Osteocyte (in vitro differentiated cells): ENCODE measurements around the gene ASIC2. TPM values are rescaled to one million over a fixed set of nuclear protein-coding genes. Genes with fewer than 3 reads are reported as not detected.

ENCODE experiments used
- DNase-seq: peaks from one replicate; pipeline ENCODE4 v3.0.0; 2021; ENCODE audit warnings: mixed read lengths; ENCODE audit not compliant: unreplicated experiment; ENCODE audit errors: extremely low spot score
- H3K27ac Mint-ChIP-seq: one replicate; pipeline ENCODE4 v1.8.0; 2021; ENCODE audit warnings: mild to moderate bottlenecking, mixed read lengths; ENCODE audit not compliant: unreplicated experiment
- H3K27me3 Mint-ChIP-seq: one replicate; pipeline ENCODE4 v1.8.0; 2021; ENCODE audit warnings: mixed read lengths; ENCODE audit not compliant: unreplicated experiment
- H3K36me3 Mint-ChIP-seq: one replicate; pipeline ENCODE4 v1.8.0; 2021; ENCODE audit warnings: mixed read lengths; ENCODE audit not compliant: unreplicated experiment
- H3K4me1 Mint-ChIP-seq: one replicate; pipeline ENCODE4 v1.8.0; 2021; ENCODE audit warnings: mixed read lengths; ENCODE audit not compliant: unreplicated experiment
- H3K4me3 Mint-ChIP-seq: one replicate; pipeline ENCODE4 v1.8.0; 2021; ENCODE audit warnings: mild to moderate bottlenecking, moderate library complexity, mixed read lengths; ENCODE audit not compliant: unreplicated experiment
- H3K9me3 Mint-ChIP-seq: one replicate; pipeline ENCODE4 v1.8.0; 2021; ENCODE audit warnings: mixed read lengths; ENCODE audit not compliant: unreplicated experiment
- total RNA-seq: library from RNA; stranded (reverse); gene quantifications from 2 replicates; pipeline ENCODE4 v1.2.1, GENCODE V29; 2021
- TF ChIP-seq, protein P1 (sequence below): fragments of 200-600 bp; sonication (generic); IDR thresholded peaks from 2 replicates; pipeline ENCODE4 v1.5.0; 2021; ENCODE audit warnings: antibody characterized with exemption, mild to moderate bottlenecking, moderate library complexity

ASIC2 gene
- total RNA-seq, 1 donor from 2014 or later, result not detected

DNA sequence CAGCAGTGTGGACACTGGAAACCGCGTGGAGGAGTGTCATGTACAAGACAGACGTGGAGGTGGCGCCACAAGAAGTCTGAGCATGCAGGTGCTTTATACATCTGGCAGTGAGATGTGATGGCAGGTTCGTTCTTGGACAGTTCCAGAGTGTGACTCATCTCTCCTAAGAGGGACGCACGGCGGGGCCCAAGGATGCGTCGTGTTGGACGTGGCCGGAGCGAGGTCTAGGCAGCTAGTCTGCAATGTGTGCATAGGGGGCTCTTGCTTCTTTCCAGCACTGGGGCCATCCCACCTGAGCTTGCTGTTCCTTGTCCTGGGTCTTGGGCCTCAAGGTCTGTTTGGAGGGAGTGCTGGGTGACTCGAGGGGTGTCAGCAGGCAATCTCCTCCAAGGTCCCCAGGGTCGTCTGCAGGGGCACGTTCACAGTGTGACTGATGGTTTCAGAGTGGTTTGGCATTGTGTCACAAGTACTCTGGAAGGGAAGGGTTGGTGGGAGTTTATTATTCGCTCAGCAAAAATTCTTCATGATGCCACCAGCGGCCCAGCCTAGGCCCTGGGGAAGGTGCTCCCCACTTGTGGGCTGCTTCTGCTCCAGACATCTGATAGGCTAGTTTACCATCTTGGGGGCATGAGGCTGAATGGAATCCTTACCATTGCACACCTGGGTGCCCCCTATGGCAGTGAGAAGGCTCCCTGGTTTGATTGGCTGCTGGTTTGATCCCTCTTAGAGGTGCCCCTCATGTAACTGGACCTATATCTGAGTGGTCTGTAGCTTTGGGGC is 279.3 kb downstream of the ASIC2 start:
- Mint-ChIP-seq H3K4me3 (no peak overlapping the region), H3K27ac (no peak overlapping the region), H3K4me1 (peaks cover 33% of the 10 kb centered on the region), H3K27me3 (peaks cover 11% of the 10 kb centered on the region), H3K9me3 (no peaks in the 10 kb centered on the region), H3K36me3 (no peaks in the 10 kb centered on the region)
- DNase-seq, result no peak
- TF ChIP-seq, protein P1, sequence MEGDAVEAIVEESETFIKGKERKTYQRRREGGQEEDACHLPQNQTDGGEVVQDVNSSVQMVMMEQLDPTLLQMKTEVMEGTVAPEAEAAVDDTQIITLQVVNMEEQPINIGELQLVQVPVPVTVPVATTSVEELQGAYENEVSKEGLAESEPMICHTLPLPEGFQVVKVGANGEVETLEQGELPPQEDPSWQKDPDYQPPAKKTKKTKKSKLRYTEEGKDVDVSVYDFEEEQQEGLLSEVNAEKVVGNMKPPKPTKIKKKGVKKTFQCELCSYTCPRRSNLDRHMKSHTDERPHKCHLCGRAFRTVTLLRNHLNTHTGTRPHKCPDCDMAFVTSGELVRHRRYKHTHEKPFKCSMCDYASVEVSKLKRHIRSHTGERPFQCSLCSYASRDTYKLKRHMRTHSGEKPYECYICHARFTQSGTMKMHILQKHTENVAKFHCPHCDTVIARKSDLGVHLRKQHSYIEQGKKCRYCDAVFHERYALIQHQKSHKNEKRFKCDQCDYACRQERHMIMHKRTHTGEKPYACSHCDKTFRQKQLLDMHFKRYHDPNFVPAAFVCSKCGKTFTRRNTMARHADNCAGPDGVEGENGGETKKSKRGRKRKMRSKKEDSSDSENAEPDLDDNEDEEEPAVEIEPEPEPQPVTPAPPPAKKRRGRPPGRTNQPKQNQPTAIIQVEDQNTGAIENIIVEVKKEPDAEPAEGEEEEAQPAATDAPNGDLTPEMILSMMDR, result no peak

DNA sequence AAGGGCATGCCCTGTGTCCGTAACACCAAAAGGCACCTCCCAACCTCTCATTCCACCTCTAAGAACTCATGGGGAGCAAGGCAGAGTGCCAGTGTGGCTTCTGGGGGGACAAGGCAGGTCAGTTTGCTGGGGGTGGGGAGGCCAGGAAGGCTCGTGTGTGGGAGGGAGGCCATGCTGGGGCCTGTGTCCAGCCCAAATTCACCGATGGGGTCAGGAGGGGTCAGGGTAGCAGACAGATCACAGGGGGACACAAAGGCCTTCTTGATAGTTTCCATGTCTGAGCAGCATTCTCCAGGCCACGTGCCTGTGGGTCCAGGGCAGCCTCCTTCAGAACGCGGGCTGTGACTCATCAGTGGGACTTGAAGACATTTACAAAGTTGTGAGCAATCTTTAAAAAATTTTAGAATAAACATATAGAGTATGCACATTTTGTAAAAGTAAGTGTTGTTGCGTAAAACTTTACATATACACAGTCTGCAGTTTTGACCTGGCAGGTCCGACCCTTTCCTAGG is 280.5 kb downstream of the ASIC2 start:
- H3K4me1 Mint-ChIP-seq, result peaks cover 33% of the 10 kb centered on the region
- TF ChIP-seq, protein P1, result no peak
- H3K36me3 Mint-ChIP-seq, result no peaks in the 10 kb centered on the region
- peaks cover 11% of the 10 kb centered on the region for H3K27me3 Mint-ChIP-seq
- no peaks in the 10 kb centered on the region for H3K9me3 Mint-ChIP-seq
- no peak for DNase-seq
- no peak overlapping the region for H3K4me3 Mint-ChIP-seq
- H3K27ac Mint-ChIP-seq, result peak overlapping the region; percentile 72

DNA sequence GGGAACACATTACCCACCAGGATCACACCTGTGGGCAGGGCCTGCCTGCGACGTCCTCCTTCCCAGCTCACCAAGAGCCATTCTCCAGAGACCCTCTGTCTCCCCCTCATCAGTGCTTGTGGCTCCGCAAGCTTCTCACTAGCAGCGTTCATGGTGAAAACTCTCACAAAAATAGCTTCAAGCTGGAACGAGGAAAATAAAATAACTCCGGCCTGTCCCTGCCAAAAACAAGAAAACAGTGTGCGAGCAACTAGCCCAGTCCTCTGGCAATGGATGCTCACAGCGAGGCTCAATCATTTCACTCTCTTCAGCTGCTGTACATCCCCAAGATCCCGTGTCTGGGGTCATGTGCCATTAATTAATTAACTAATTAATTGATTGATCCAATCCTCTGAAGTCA is 283.5 kb downstream of the ASIC2 start:
- no peak for DNase-seq
- Mint-ChIP-seq H3K27me3 (peaks cover 11% of the 10 kb centered on the region), H3K4me1 (peaks cover 26% of the 10 kb centered on the region), H3K4me3 (no peak overlapping the region), H3K27ac (no peak overlapping the region), H3K36me3 (no peaks in the 10 kb centered on the region), H3K9me3 (no peaks in the 10 kb centered on the region)
- TF ChIP-seq, protein P1, result no peak

DNA sequence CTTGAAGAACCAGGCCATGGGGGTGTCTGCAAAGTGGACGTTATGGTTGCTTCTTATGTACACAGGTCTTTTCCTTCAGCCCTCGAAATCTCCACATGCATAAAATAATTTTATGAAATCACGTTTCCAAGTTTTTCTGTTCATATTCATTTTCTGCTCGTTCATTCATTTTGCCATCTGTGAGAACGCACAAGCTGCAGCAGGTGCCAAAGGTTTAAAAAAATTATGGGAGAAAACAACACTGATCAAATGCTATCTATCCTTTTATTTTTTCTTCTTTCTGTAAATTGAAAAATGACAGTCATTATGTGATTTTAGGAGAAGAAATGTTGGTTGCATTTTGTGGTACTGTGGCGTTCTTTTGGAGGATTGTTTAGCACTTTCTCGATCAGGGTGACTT is 285.9 kb downstream of the ASIC2 start:
- Mint-ChIP-seq H3K4me3 (no peak overlapping the region), H3K9me3 (no peaks in the 10 kb centered on the region), H3K27ac (no peak overlapping the region), H3K4me1 (peaks cover 6% of the 10 kb centered on the region), H3K36me3 (no peaks in the 10 kb centered on the region), H3K27me3 (peaks cover 16% of the 10 kb centered on the region)
- no peak for DNase-seq
- TF ChIP-seq, protein P1, result no peak

DNA sequence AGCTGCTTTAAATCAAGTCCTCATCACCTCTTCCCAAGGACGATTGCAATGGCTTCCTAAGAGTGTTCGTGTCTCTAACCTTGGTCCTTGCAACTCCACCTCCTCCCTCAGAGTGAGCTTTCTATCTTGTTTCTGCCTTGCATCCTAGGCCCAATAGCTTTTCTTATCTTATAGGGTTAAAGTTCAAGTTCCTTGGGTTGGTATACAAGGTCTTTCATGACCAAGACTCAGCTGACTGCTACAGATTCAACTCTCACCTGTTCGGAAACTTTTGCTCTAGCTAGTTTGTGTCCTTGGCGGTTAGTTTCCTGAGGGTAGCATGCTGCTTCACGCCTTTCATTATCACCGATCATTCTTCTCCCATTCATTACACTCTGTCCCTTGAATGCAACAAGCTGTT is 290.8 kb downstream of the ASIC2 start:
- no peak for DNase-seq
- no peak overlapping the region for H3K27ac Mint-ChIP-seq
- H3K4me3 Mint-ChIP-seq, result no peak overlapping the region
- TF ChIP-seq, protein P1, result no peak
- H3K9me3 Mint-ChIP-seq, result no peaks in the 10 kb centered on the region
- H3K4me1 Mint-ChIP-seq, result peaks cover 5% of the 10 kb centered on the region
- H3K27me3 Mint-ChIP-seq, result peaks cover 13% of the 10 kb centered on the region
- H3K36me3 Mint-ChIP-seq, result no peaks in the 10 kb centered on the region
